Fibroblast of lung (primary cell): ENCODE results near the gene KRTAP21-2.

ENCODE experiments used
- CTCF ChIP-seq, 2 donors: IDR thresholded peaks in 1 of 2; conservative IDR thresholded peaks in 1 of 2; 1 replicate in 1 of 2; 2 replicates in 1 of 2; pipeline ENCODE4 v1.5.1; 2011 to 2012; ENCODE audit warnings: low read length in 2 of 2, control low read depth in 1 of 2, inconsistent platforms in 1 of 2, low read depth in 1 of 2, mild to moderate bottlenecking in 1 of 2
- EZH2 ChIP-seq: IDR thresholded peaks from 2 replicates; pipeline ENCODE4 v1.5.1; 2012; ENCODE audit warnings: low read length, control low read depth, mild to moderate bottlenecking; ENCODE audit errors: missing control alignments

DNA sequence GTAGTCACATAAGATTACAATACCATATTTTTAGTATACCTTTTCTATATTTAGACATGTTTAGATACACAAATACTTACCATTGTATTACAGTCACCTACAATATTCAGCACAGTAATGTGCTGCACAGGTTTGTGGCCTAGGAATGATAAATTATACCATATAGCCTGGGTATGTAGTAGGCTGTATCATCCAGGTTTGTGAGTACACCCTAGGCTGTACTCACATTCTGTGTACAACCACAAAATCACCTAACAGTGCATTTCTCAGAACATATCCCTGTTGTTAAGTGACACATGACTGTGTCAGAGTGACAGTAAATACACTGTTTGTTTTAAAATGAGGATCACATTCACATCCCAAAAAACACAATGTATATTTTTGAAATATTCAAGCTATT is 39.6 kb downstream of the KRTAP21-2 start:
- no peak for TF ChIP-seq CTCF (conservative IDR thresholded peaks at IDR 0.05 in 1 of 2, IDR thresholded peaks at IDR 0.05 in 1 of 2; ENCODE audit: low read depth in 1 of 2, low read length in 2 of 2)
- no peak for TF ChIP-seq EZH2
